PC-3 (cell line): Measurements from ENCODE around the gene PBLD. TPM values are rescaled to one million over a fixed set of nuclear protein-coding genes. Genes with fewer than 3 reads are reported as not detected.

Experiments
- ATAC-seq: fragments of 200-7000 bp; cut with Tn5 transposase; 2 replicates; pipeline ENCODE4 v1.9.1; 2020; ENCODE audit warnings: mild to moderate bottlenecking, moderate library complexity
- BruUV-seq: library from RNA; stranded (reverse); fragments of 400-500 nt; replicated peaks from 2 replicates; lab custom pipeline; 2021; lab: Mats Ljungman, UMichigan
- CTCF ChIA-PET: fragments of 300-600 bp; sonication (Branson Sonifier 250); formaldehyde crosslinking; loops from one replicate; lab custom pipeline; 2022; ENCODE audit warnings: antibody characterized with exemption; lab: Charles Lee
- POLR2A ChIA-PET: fragments of 300-600 bp; sonication (Branson Sonifier 250); formaldehyde crosslinking; loops from one replicate; lab custom pipeline; 2022; ENCODE audit warnings: antibody characterized with exemption; ENCODE audit not compliant: unreplicated experiment; lab: Charles Lee
- DNase-seq: peaks from one replicate; pipeline ENCODE4 v3.0.0-alpha.2; 2015
- H2AFZ ChIP-seq: fragments of 300-600 bp; sonication (generic); 2 replicates; pipeline ENCODE4 v1.6.0; 2016; ENCODE audit warnings: antibody characterized with exemption, low read length
- H3F3A ChIP-seq: fragments of 300-600 bp; sonication (generic); one replicate; pipeline ENCODE4 v1.6.0; 2017; ENCODE audit warnings: antibody characterized with exemption, low read length, control low read depth, mild to moderate bottlenecking; ENCODE audit not compliant: unreplicated experiment
- H3K27ac ChIP-seq: fragments of 300-600 bp; sonication (generic); 2 replicates; pipeline ENCODE4 v1.5.1; 2016; ENCODE audit warnings: mild to moderate bottlenecking, low read length
- H3K27me3 ChIP-seq: fragments of 300-600 bp; sonication (generic); 2 replicates; pipeline ENCODE4 v1.6.1; 2016; ENCODE audit warnings: low read length, mixed read lengths
- H3K36me3 ChIP-seq: fragments of 300-600 bp; sonication (generic); 2 replicates; pipeline ENCODE4 v1.6.1; 2016; ENCODE audit warnings: low read depth, mixed run types, low read length, mixed read lengths
- H3K4me1 ChIP-seq: fragments of 300-600 bp; sonication (generic); 2 replicates; pipeline ENCODE4 v1.5.1; 2016; ENCODE audit warnings: low read length; ENCODE audit not compliant: insufficient read depth
- H3K4me2 ChIP-seq: fragments of 300-600 bp; sonication (generic); 2 replicates; pipeline ENCODE4 v1.6.0; 2016; ENCODE audit warnings: low read length
- H3K4me3 ChIP-seq: fragments of 300-600 bp; sonication (generic); 2 replicates; pipeline ENCODE4 v1.5.1; 2016; ENCODE audit warnings: mild to moderate bottlenecking, low read length, mixed read lengths
- H3K79me2 ChIP-seq: fragments of 300-600 bp; sonication (generic); 2 replicates; pipeline ENCODE4 v1.6.1; 2017; ENCODE audit warnings: low read length, mixed read lengths
- H3K9ac ChIP-seq: fragments of 300-600 bp; sonication (generic); 2 replicates; pipeline ENCODE4 v1.6.0; 2016; ENCODE audit warnings: mild to moderate bottlenecking, low read length
- H3K9me2 ChIP-seq: fragments of 300-600 bp; sonication (generic); replicated peaks from 2 replicates; pipeline ENCODE4 v1.6.1; 2016; ENCODE audit warnings: mixed run types, low read length, mixed read lengths
- H3K9me3 ChIP-seq: fragments of 300-600 bp; sonication (generic); 2 replicates; pipeline ENCODE4 v1.6.1; 2016; ENCODE audit warnings: low read length, mixed read lengths
- H4K20me1 ChIP-seq: fragments of 300-600 bp; sonication (generic); 2 replicates; pipeline ENCODE4 v1.6.1; 2016; ENCODE audit warnings: low read length, mixed read lengths
- EZH2 ChIP-seq: fragments of 300-600 bp; sonication (generic); IDR thresholded peaks from one replicate; pipeline ENCODE4 v1.6.1; 2017; ENCODE audit warnings: antibody characterized with exemption, mild to moderate bottlenecking, low read length; ENCODE audit not compliant: unreplicated experiment
- EZH2phosphoT487 ChIP-seq: fragments of 300-600 bp; sonication (generic); IDR thresholded peaks from 2 replicates; pipeline ENCODE4 v1.6.1; 2018; ENCODE audit warnings: mild to moderate bottlenecking, antibody characterized with exemption, low read length, borderline replicate concordance
- intact Hi-C: fragments of 100-400 bp; cut with micrococcal nuclease; formaldehyde crosslinking; loops from 2 replicates; pipeline ENCODE4 v1.9.0; 2023
- total RNA-seq: library from RNA; depleted of rRNA; stranded (reverse); fragments of >200 nt; gene quantifications from 2 replicates; pipeline ENCODE4 v1.2.3, GENCODE V29; 2014
- TF ChIP-seq, protein P1 (sequence below): fragments of 300-600 bp; sonication (generic); conservative IDR thresholded peaks from 2 replicates; pipeline ENCODE4 v1.5.1; 2017; ENCODE audit warnings: antibody characterized with exemption, low read depth, mild to moderate bottlenecking, low read length

The PBLD gene
- total RNA-seq, 1 experiment from 2014 or later = 1.1 TPM

GRCh38 chr10:68239596-68240150 is 93.1 kb downstream of the PBLD start:
- H3K9me3 ChIP-seq = no peaks in the 10 kb centered on the region
- no peak for ATAC-seq
- H3K79me2 ChIP-seq = no peaks in the 10 kb centered on the region
- no peak overlapping the region for H3K27ac ChIP-seq
- H3F3A ChIP-seq = no peaks in the 10 kb centered on the region
- H3K36me3 ChIP-seq = no peaks in the 10 kb centered on the region
- no peak overlapping the region for H3K9ac ChIP-seq
- TF ChIP-seq EZH2phosphoT487 (no peak), EZH2 (no peak)
- TF ChIP-seq, protein P1, sequence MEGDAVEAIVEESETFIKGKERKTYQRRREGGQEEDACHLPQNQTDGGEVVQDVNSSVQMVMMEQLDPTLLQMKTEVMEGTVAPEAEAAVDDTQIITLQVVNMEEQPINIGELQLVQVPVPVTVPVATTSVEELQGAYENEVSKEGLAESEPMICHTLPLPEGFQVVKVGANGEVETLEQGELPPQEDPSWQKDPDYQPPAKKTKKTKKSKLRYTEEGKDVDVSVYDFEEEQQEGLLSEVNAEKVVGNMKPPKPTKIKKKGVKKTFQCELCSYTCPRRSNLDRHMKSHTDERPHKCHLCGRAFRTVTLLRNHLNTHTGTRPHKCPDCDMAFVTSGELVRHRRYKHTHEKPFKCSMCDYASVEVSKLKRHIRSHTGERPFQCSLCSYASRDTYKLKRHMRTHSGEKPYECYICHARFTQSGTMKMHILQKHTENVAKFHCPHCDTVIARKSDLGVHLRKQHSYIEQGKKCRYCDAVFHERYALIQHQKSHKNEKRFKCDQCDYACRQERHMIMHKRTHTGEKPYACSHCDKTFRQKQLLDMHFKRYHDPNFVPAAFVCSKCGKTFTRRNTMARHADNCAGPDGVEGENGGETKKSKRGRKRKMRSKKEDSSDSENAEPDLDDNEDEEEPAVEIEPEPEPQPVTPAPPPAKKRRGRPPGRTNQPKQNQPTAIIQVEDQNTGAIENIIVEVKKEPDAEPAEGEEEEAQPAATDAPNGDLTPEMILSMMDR = no peak
- intact Hi-C loops = no loop called here
- H4K20me1 ChIP-seq = no peaks in the 10 kb centered on the region
- no peaks in the 10 kb centered on the region for H3K9me2 ChIP-seq
- ChIA-PET POLR2A (interaction anchor here (0.6 to 0.7 kb wide), 2 partner anchors 15 to 86 kb away, joined by 3 to 4 read pairs; no protein-coding TSS in a partner anchor), CTCF (interaction anchor here (0.6 kb wide), 1 partner anchor 32 kb away, joined by 3 read pairs; no protein-coding TSS in a partner anchor)
- H3K4me1 ChIP-seq = peaks cover 6% of the 10 kb centered on the region
- no TSS peak for BruUV-seq
- no peak overlapping the region for H2AFZ ChIP-seq
- no peak overlapping the region for H3K4me3 ChIP-seq
- H3K27me3 ChIP-seq = no peaks in the 10 kb centered on the region
- no peak overlapping the region for H3K4me2 ChIP-seq
- DNase-seq = no peak

GRCh38 chr10:68239069-68239468 is 93.7 kb downstream of the PBLD start:
- DNase-seq (no peak), ATAC-seq (no peak)
- BruUV-seq = no TSS peak
- Histone ChIP-seq H3K4me1 (peaks cover 6% of the 10 kb centered on the region), H3K4me2 (no peak overlapping the region), H3K9ac (no peak overlapping the region), H3K27ac (no peak overlapping the region), H2AFZ (no peak overlapping the region), H3F3A (no peaks in the 10 kb centered on the region), H3K4me3 (no peak overlapping the region), H3K27me3 (no peaks in the 10 kb centered on the region), H3K36me3 (no peaks in the 10 kb centered on the region), H4K20me1 (no peaks in the 10 kb centered on the region), H3K9me3 (no peaks in the 10 kb centered on the region), H3K79me2 (no peaks in the 10 kb centered on the region), H3K9me2 (no peaks in the 10 kb centered on the region)
- ChIA-PET POLR2A (interaction anchor here (0.7 kb wide), 1 partner anchor 16 kb away, joined by 3 read pairs; no protein-coding TSS in a partner anchor), CTCF (interaction anchor here (0.6 kb wide), 1 partner anchor 32 kb away, joined by 3 read pairs; no protein-coding TSS in a partner anchor)
- TF ChIP-seq EZH2phosphoT487 (no peak), EZH2 (no peak)
- TF ChIP-seq, protein P1 = no peak
- intact Hi-C loops = no loop called here

DNA sequence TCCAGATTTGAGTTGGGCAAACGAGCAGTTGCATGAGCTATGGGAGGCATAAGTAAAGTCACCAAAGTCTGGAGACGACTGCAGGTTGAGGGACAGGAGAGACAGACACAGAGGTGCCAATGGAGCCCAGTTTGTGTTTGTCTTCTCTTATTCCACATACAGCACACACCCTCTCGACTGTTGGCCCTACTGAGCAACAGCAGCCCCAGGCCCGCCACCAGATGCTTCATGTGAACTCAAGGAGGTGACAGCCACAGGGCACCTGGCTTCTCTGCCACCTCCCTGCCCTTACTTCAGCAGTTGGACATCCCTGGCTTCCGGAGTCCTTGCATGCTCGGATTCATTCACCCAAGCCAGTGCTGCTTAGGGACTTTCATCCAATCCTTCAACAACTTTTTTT is 94.4 kb downstream of the PBLD start:
- DNase-seq = no peak
- H3F3A ChIP-seq = no peaks in the 10 kb centered on the region
- intact Hi-C loops = no loop called here
- ATAC-seq = no peak
- no peaks in the 10 kb centered on the region for H3K9me3 ChIP-seq
- ChIA-PET CTCF (no interaction called here), POLR2A (no interaction called here)
- H3K36me3 ChIP-seq = no peaks in the 10 kb centered on the region
- H2AFZ ChIP-seq = no peak overlapping the region
- H3K4me3 ChIP-seq = no peak overlapping the region
- H3K27ac ChIP-seq = no peak overlapping the region
- no TSS peak for BruUV-seq
- peaks cover 6% of the 10 kb centered on the region for H3K4me1 ChIP-seq
- no peak overlapping the region for H3K9ac ChIP-seq
- TF ChIP-seq, protein P1 = no peak
- TF ChIP-seq EZH2 = no peak
- no peak for TF ChIP-seq EZH2phosphoT487
- H3K4me2 ChIP-seq = no peak overlapping the region
- H3K79me2 ChIP-seq = no peaks in the 10 kb centered on the region
- no peaks in the 10 kb centered on the region for H3K27me3 ChIP-seq
- H4K20me1 ChIP-seq = no peaks in the 10 kb centered on the region
- no peaks in the 10 kb centered on the region for H3K9me2 ChIP-seq
